H1 (cell line): Measurements from ENCODE around the gene CTIF. TPM values are rescaled to one million over a fixed set of nuclear protein-coding genes. Genes with fewer than 3 reads are reported as not detected.

Experiments
- CTCF ChIA-PET: fragments of 300-600 bp; sonication (Branson Sonifier 250); formaldehyde crosslinking; loops from one replicate; lab custom pipeline; 2021; ENCODE audit not compliant: partially characterized antibody; lab: Charles Lee
- POLR2A ChIA-PET: fragments of 300-600 bp; sonication (Branson Sonifier 250); formaldehyde crosslinking; loops from one replicate; lab custom pipeline; 2021; ENCODE audit warnings: inconsistent platforms; ENCODE audit not compliant: partially characterized antibody; lab: Charles Lee
- DNase-seq, 2 experiments: peaks; one replicate each; pipeline versions ENCODE4 v3.0.0 to v3.0.0-alpha.2; 2010 to 2022; ENCODE audit warnings: low spot score in 2 of 2, low read depth in 1 of 2, mixed read lengths in 1 of 2
- FAIRE-seq: peaks from 2 replicates; lab custom pipeline; 2011; peaks lifted over from hg19 to GRCh38; lab: Jason Lieb, UNC
- H2AFZ ChIP-seq: 2 replicates; pipeline ENCODE4 v1.8.1; 2012; ENCODE audit warnings: low read length, inconsistent platforms
- H2AK5ac ChIP-seq: 2 replicates; pipeline ENCODE4 v1.6.1; 2013; ENCODE audit warnings: low read depth, low read length
- H2BK120ac ChIP-seq: replicated peaks from 2 replicates; pipeline ENCODE3; 2013; ENCODE audit warnings: low read depth, low read length, inconsistent platforms
- H2BK12ac ChIP-seq: 2 replicates; pipeline ENCODE4 v1.6.1; 2013; ENCODE audit warnings: low read depth, low read length
- H2BK15ac ChIP-seq: 2 replicates; pipeline ENCODE4 v1.6.1; 2013; ENCODE audit warnings: low read length
- H2BK20ac ChIP-seq: 2 replicates; pipeline ENCODE4 v1.6.1; 2013; ENCODE audit warnings: low read length
- H2BK5ac ChIP-seq: 2 replicates; pipeline ENCODE4 v1.6.1; 2013; ENCODE audit warnings: low read depth, low read length
- H3K14ac ChIP-seq: 2 replicates; pipeline ENCODE4 v1.6.1; 2013; ENCODE audit warnings: inconsistent platforms; ENCODE audit not compliant: insufficient read length
- H3K18ac ChIP-seq: 2 replicates; pipeline ENCODE4 v1.6.1; 2013; ENCODE audit warnings: low read length; ENCODE audit errors: extremely low read depth
- H3K23ac ChIP-seq: 2 replicates; pipeline ENCODE4 v1.6.1; 2013; ENCODE audit warnings: inconsistent platforms; ENCODE audit not compliant: insufficient read length
- H3K23me2 ChIP-seq: 2 replicates; pipeline ENCODE4 v1.6.1; 2013; ENCODE audit warnings: low read depth, low read length
- H3K27ac ChIP-seq: 2 replicates; pipeline ENCODE4 v1.6.1; 2011; ENCODE audit warnings: low read depth, low read length, inconsistent platforms
- H3K27me3 ChIP-seq, 4 experiments: replicated peaks in 1 of 4; 1 replicate in 1 of 4; 2 replicates in 3 of 4; pipeline versions ENCODE4 v1.6.1 to v1.8.1; 2011 to 2013; ENCODE audit warnings: low read length in 3 of 4, mild to moderate bottlenecking in 3 of 4, inconsistent platforms in 2 of 4, mixed read lengths in 2 of 4, moderate library complexity in 1 of 4; ENCODE audit not compliant: control insufficient read depth in 3 of 4, insufficient read depth in 3 of 4; ENCODE audit errors: extremely low read depth in 1 of 4
- H3K36me3 ChIP-seq, 4 experiments: 2 replicates each; pipeline versions ENCODE4 v1.6.1 to v1.8.1; 2011 to 2013; ENCODE audit warnings: mild to moderate bottlenecking in 4 of 4, low read length in 3 of 4, moderate library complexity in 2 of 4, control low read depth in 1 of 4, inconsistent platforms in 1 of 4; ENCODE audit not compliant: insufficient read depth in 4 of 4, control insufficient read depth in 2 of 4
- H3K4ac ChIP-seq: replicated peaks from 2 replicates; pipeline ENCODE3; 2013; ENCODE audit warnings: low read length, low read depth, mixed read lengths, inconsistent platforms; ENCODE audit not compliant: insufficient read length
- H3K4me1 ChIP-seq, 4 experiments: replicated peaks in 1 of 4; 1 replicate in 1 of 4; 2 replicates in 3 of 4; pipeline versions ENCODE4 v1.6.1 to v1.8.1; 2011 to 2013; ENCODE audit warnings: low read length in 3 of 4, inconsistent platforms in 2 of 4, mixed read lengths in 1 of 4; ENCODE audit not compliant: insufficient read depth in 4 of 4, control insufficient read depth in 3 of 4
- H3K4me2 ChIP-seq, 2 experiments: 2 replicates each; pipeline versions ENCODE4 v1.6.1 to v1.8.1; 2011 to 2013; ENCODE audit warnings: low read depth in 2 of 2, low read length in 2 of 2, control low read depth in 1 of 2, inconsistent platforms in 1 of 2, mild to moderate bottlenecking in 1 of 2; ENCODE audit not compliant: insufficient read depth in 1 of 2
- H3K4me3 ChIP-seq, 4 experiments: fragments of 200-600, 300-600 bp in 1 of 4; sonication (generic), shearing (Covaris generic), sonication (Bioruptor Twin) in 1 of 4; 2 replicates each; pipeline versions ENCODE4 v1.5.1 to v1.8.1; 2011 to 2016; ENCODE audit warnings: low read length in 4 of 4, low read depth in 3 of 4, control low read depth in 2 of 4, inconsistent platforms in 2 of 4, mild to moderate bottlenecking in 2 of 4, mixed read lengths in 1 of 4, moderate library complexity in 1 of 4; ENCODE audit not compliant: insufficient read depth in 2 of 4; ENCODE audit errors: extremely low read depth in 1 of 4
- H3K56ac ChIP-seq: replicated peaks from 2 replicates; pipeline ENCODE3; 2013; ENCODE audit warnings: low read depth, mild to moderate bottlenecking, mixed read lengths, low read length, inconsistent platforms; ENCODE audit not compliant: insufficient read length
- H3K79me1 ChIP-seq: 2 replicates; pipeline ENCODE4 v1.6.1; 2013; ENCODE audit warnings: low read depth, low read length, control low read depth
- H3K79me2 ChIP-seq, 2 experiments: 2 replicates each; pipeline versions ENCODE4 v1.6.1 to v1.8.1; 2012 to 2013; ENCODE audit warnings: low read length in 2 of 2, mild to moderate bottlenecking in 2 of 2, inconsistent platforms in 1 of 2; ENCODE audit not compliant: insufficient read depth in 2 of 2, control insufficient read depth in 1 of 2
- H3K9ac ChIP-seq, 4 experiments: replicated peaks in 1 of 4; 1 replicate in 1 of 4; 2 replicates in 3 of 4; pipeline versions ENCODE4 v1.6.1 to v1.8.1; 2011 to 2013; ENCODE audit warnings: low read depth in 3 of 4, low read length in 3 of 4, control low read depth in 2 of 4, mild to moderate bottlenecking in 2 of 4, moderate library complexity in 2 of 4, inconsistent platforms in 1 of 4; ENCODE audit errors: extremely low read depth in 1 of 4
- H3K9me3 ChIP-seq, 2 experiments: 2 replicates each; pipeline versions ENCODE4 v1.6.1 to v1.8.1; 2012 to 2013; ENCODE audit warnings: mild to moderate bottlenecking in 2 of 2, moderate library complexity in 2 of 2, control low read depth in 1 of 2, inconsistent platforms in 1 of 2, low read depth in 1 of 2, low read length in 1 of 2, mixed read lengths in 1 of 2; ENCODE audit not compliant: insufficient read depth in 2 of 2
- H4K20me1 ChIP-seq, 2 experiments: replicated peaks in 1 of 2; 2 replicates each; pipeline versions ENCODE3 to v1.8.1; 2011 to 2013; ENCODE audit warnings: inconsistent platforms in 2 of 2, low read length in 2 of 2, mild to moderate bottlenecking in 1 of 2; ENCODE audit not compliant: insufficient read depth in 2 of 2, control insufficient read depth in 1 of 2
- H4K5ac ChIP-seq: 2 replicates; pipeline ENCODE4 v1.6.1; 2013; ENCODE audit warnings: low read length, low read depth, mixed read lengths, inconsistent platforms; ENCODE audit not compliant: insufficient read length
- H4K8ac ChIP-seq: 2 replicates; pipeline ENCODE4 v1.8.0; 2013; ENCODE audit warnings: mild to moderate bottlenecking, moderate library complexity, low read length, inconsistent platforms; ENCODE audit not compliant: insufficient read depth; ENCODE audit errors: extremely low read depth
- H4K91ac ChIP-seq: replicated peaks from 2 replicates; pipeline ENCODE3; 2013; ENCODE audit warnings: low read length, mixed read lengths, inconsistent platforms; ENCODE audit not compliant: insufficient read length
- CHD2 ChIP-seq: IDR thresholded peaks from 2 replicates; pipeline ENCODE4 v1.6.1; 2012; ENCODE audit warnings: low read length, improper control_type of control experiment
- HDAC2 ChIP-seq, 2 experiments: fragments of 300-600 bp in 1 of 2; sonication (generic) in 1 of 2; IDR thresholded peaks; 2 replicates each; pipeline ENCODE4 v1.6.1; 2011 to 2012; ENCODE audit warnings: low read depth in 2 of 2, low read length in 2 of 2, mild to moderate bottlenecking in 2 of 2, moderate library complexity in 2 of 2, borderline replicate concordance in 1 of 2, inconsistent platforms in 1 of 2
- NANOG ChIP-seq: IDR thresholded peaks from 2 replicates; pipeline ENCODE4 v1.6.1; 2011; ENCODE audit warnings: low read length, low read depth, mild to moderate bottlenecking, inconsistent platforms; ENCODE audit not compliant: insufficient read depth, poor library complexity, severe bottlenecking
- NRF1 ChIP-seq: IDR thresholded peaks from 2 replicates; pipeline ENCODE4 v1.6.1; 2011; ENCODE audit warnings: mild to moderate bottlenecking, low read depth, low read length, improper control_type of control experiment
- POU5F1 ChIP-seq: IDR thresholded peaks from 2 replicates; pipeline ENCODE4 v1.6.1; 2011; ENCODE audit warnings: low read depth, mild to moderate bottlenecking, low read length, moderate library complexity
- SIX5 ChIP-seq: IDR thresholded peaks from 2 replicates; pipeline ENCODE4 v1.6.1; 2011; ENCODE audit warnings: mild to moderate bottlenecking, low read depth, low read length
- SRF ChIP-seq: IDR thresholded peaks from 2 replicates; pipeline ENCODE4 v1.6.1; 2011; ENCODE audit warnings: mild to moderate bottlenecking, low read depth, low read length, moderate library complexity
- TAF7 ChIP-seq: optimal IDR thresholded peaks from 2 replicates; pipeline ENCODE3; 2011; ENCODE audit warnings: low read depth, mild to moderate bottlenecking, inconsistent platforms, low read length, moderate library complexity, borderline replicate concordance
- TCF12 ChIP-seq: IDR thresholded peaks from 2 replicates; pipeline ENCODE4 v1.6.1; 2011; ENCODE audit warnings: low read depth, mild to moderate bottlenecking, low read length
- USF2 ChIP-seq: IDR thresholded peaks from 2 replicates; pipeline ENCODE4 v1.6.1; 2011; ENCODE audit warnings: low read length, improper control_type of control experiment
- WGBS, 2 experiments: shearing (Covaris generic) in 1 of 2; methylation state at CpG; one replicate each; pipeline versions ENCODE4 v1.1.6 to v1.1.7; 2013 to 2015; ENCODE audit warnings: low lambda C conversion rate in 2 of 2, mixed read lengths in 2 of 2, inconsistent platforms in 1 of 2, low coverage in 1 of 2, missing lambda C conversion rate in 1 of 2; ENCODE audit not compliant: insufficient replicate concordance in 2 of 2, insufficient coverage in 1 of 2, insufficient read length in 1 of 2; ENCODE audit errors: extremely low coverage in 1 of 2, missing lambda C conversion rate in 1 of 2; 5-methylcytosine and 5-hydroxymethylcytosine counted together
- polyA plus RNA-seq, 7 experiments: library from polyadenylated mRNA; depleted of rRNA in 3 of 7; stranded (reverse) in 5 of 7; unstranded in 2 of 7; fragments of >200 nt in 5 of 7; fragments of 200-250 nt in 2 of 7; gene quantifications; 1 replicate in 5 of 7; 2 replicates in 1 of 7; 4 replicates in 1 of 7; pipeline versions ENCODE4 v1.2.1 to v1.2.3, GENCODE V29; 2011 to 2013; ENCODE audit warnings: missing spikeins in 2 of 7, mixed read lengths in 2 of 7
- total RNA-seq: library from RNA; stranded (reverse); fragmentation: NEBNext Ultra II Directional; extraction: Animal tissue kit (Norgen Biotek cat#: 25700); gene quantifications from 2 replicates; pipeline ENCODE4 v1.2.1, GENCODE V29; 2021

Gene CTIF
- total and polyA plus RNA-seq, 2 of the 8 experiments (the other 6 are each of a cell fraction or from before 2014, with no cell fraction given): 9.0 to 17.8 TPM

- Histone ChIP-seq H2BK12ac (no peak overlapping the region), H3K23me2 (no peaks in the 10 kb centered on the region), H3K36me3 (no peaks in the 10 kb centered on the region), H2BK20ac (no peak overlapping the region), H4K5ac (no peak overlapping the region), H4K20me1 (no peaks in the 10 kb centered on the region), H3K4me2 (no peak overlapping the region), H3K9me3 (no peaks in the 10 kb centered on the region), H3K14ac (no peak overlapping the region), H3K23ac (no peak overlapping the region), H2BK5ac (no peak overlapping the region), H4K91ac (no peak overlapping the region), H2BK15ac (no peak overlapping the region), H3K9ac (no peak overlapping the region), H3K56ac (no peak overlapping the region), H3K4me1 (peaks cover 0 to 26% (median 15%) of the 10 kb centered on the region in 4 experiments; a peak in 6 of 7 replicates), H3K4me3 (no peak overlapping the region), H3K27ac (no peak overlapping the region), H3K18ac (no peak overlapping the region), H3K27me3 (no peaks in the 10 kb centered on the region), H3K79me2 (no peaks in the 10 kb centered on the region), H2AK5ac (no peak overlapping the region), H4K8ac (no peak overlapping the region), H3K4ac (no peak overlapping the region), H3K79me1 (no peaks in the 10 kb centered on the region), H2AFZ (no peak overlapping the region), H2BK120ac (no peak overlapping the region)
- CTCF ChIA-PET: interaction anchor here (1.0 kb wide), 1 partner anchor 11 kb away, joined by 3 read pairs; no protein-coding TSS in a partner anchor
- 89% methylated on average over 8 of the region's 8 CpGs; no CpG with 5 or more reads in 1 of the 2 experiments for WGBS, 2 experiments
- FAIRE-seq (no peak), DNase-seq (no peak)
- POLR2A ChIA-PET: no interaction called here
- TF ChIP-seq NANOG: no peak
- TF ChIP-seq SIX5: no peak
- TF ChIP-seq USF2: no peak
- no peak for TF ChIP-seq TCF12
- TF ChIP-seq HDAC2 (IDR thresholded peaks at IDR 0.05; ENCODE audit: borderline replicate concordance in 1 of 2, low read depth in 2 of 2, low read length in 2 of 2): no peak
- TF ChIP-seq POU5F1: no peak
- TF ChIP-seq SRF: no peak
- TF ChIP-seq NRF1: no peak
- TF ChIP-seq CHD2: no peak
- TF ChIP-seq TAF7: no peak
Observed at GRCh38 chr18:48886520-48887293, 347.9 kb downstream of the CTIF start.
